SK-N-SH (cell line): ENCODE results near the gene ZNF775. TPM values are rescaled to one million over a fixed set of nuclear protein-coding genes. Genes with fewer than 3 reads are reported as not detected.

Experiments used
- CTCF ChIA-PET: fragments of 300-600, 350-600 bp; formaldehyde crosslinking; extraction: SDS; loops from one replicate; lab custom pipeline; 2021; lab: Yijun Ruan, JAX
- POLR2A ChIA-PET: fragments of 350-600 bp; sonication (Branson Sonifier 250); formaldehyde crosslinking; extraction: SDS; loops from one replicate; lab custom pipeline; 2020; ENCODE audit warnings: antibody characterized with exemption, inconsistent platforms; lab: Yijun Ruan, JAX
- DNase-seq: peaks from one replicate; pipeline ENCODE4 v3.0.0; 2012
- H2AFZ ChIP-seq: fragments of 200-600 bp; sonication (generic); 2 replicates; pipeline ENCODE4 v1.8.1; 2016; ENCODE audit warnings: antibody characterized with exemption, mild to moderate bottlenecking, low read depth
- H3F3A ChIP-seq: fragments of 200-600 bp; sonication (generic); replicated peaks from 2 replicates; pipeline ENCODE3; 2016; ENCODE audit warnings: antibody characterized with exemption, mild to moderate bottlenecking; ENCODE audit not compliant: insufficient read depth
- H3K27ac ChIP-seq, 2 experiments: fragments of 200-500 bp in 1 of 2; fragments of 200-600 bp in 1 of 2; sonication (Bioruptor generic) in 1 of 2; sonication (generic), shearing (Covaris generic) in 1 of 2; 2 replicates each; pipeline versions ENCODE4 v1.5.1 to v1.6.1; 2014 to 2016; ENCODE audit warnings: low read depth in 2 of 2, inconsistent platforms in 1 of 2, low read length in 1 of 2, mild to moderate bottlenecking in 1 of 2, mixed read lengths in 1 of 2
- H3K27me3 ChIP-seq: fragments of 200-600 bp; sonication (generic), shearing (Covaris generic); 2 replicates; pipeline ENCODE4 v1.6.1; 2016; ENCODE audit warnings: mixed run types; ENCODE audit not compliant: insufficient read depth
- H3K36me3 ChIP-seq, 2 experiments: fragments of 200-500 bp in 1 of 2; fragments of 200-600 bp in 1 of 2; sonication (Bioruptor generic) in 1 of 2; sonication (generic) in 1 of 2; replicated peaks in 1 of 2; 2 replicates each; pipeline versions ENCODE3 to v1.5.1; 2014 to 2016; ENCODE audit warnings: low read length in 1 of 2, mild to moderate bottlenecking in 1 of 2; ENCODE audit not compliant: insufficient read depth in 2 of 2, control insufficient read depth in 1 of 2
- H3K4me1 ChIP-seq, 2 experiments: fragments of 200-500 bp in 1 of 2; fragments of 200-600 bp in 1 of 2; sonication (Bioruptor generic) in 1 of 2; sonication (generic), shearing (Covaris generic) in 1 of 2; 2 replicates each; pipeline versions ENCODE4 v1.5.1 to v1.6.1; 2014 to 2016; ENCODE audit warnings: low read depth in 1 of 2, low read length in 1 of 2, mixed run types in 1 of 2; ENCODE audit not compliant: insufficient read depth in 2 of 2, control insufficient read depth in 1 of 2
- H3K4me2 ChIP-seq: fragments of 200-600 bp; sonication (generic), shearing (Covaris generic); 2 replicates; pipeline ENCODE4 v1.6.1; 2017; ENCODE audit warnings: mixed run types
- H3K4me3 ChIP-seq, 2 experiments: fragments of 200-500 bp in 1 of 2; fragments of 200-600 bp in 1 of 2; sonication (Bioruptor generic) in 1 of 2; sonication (generic), shearing (Covaris generic) in 1 of 2; 2 replicates each; pipeline versions ENCODE4 v1.5.1 to v1.8.1; 2014 to 2016; ENCODE audit warnings: low read depth in 2 of 2, inconsistent platforms in 1 of 2, low read length in 1 of 2, mild to moderate bottlenecking in 1 of 2, mixed read lengths in 1 of 2, moderate library complexity in 1 of 2
- H3K79me2 ChIP-seq: fragments of 200-600 bp; sonication (generic); 2 replicates; pipeline ENCODE4 v1.8.1; 2017; ENCODE audit warnings: mild to moderate bottlenecking; ENCODE audit not compliant: insufficient read depth
- H3K9ac ChIP-seq: fragments of 200-600 bp; sonication (generic); 2 replicates; pipeline ENCODE4 v1.6.1; 2017; ENCODE audit warnings: mixed run types
- H3K9me2 ChIP-seq: fragments of 200-600 bp; sonication (generic); 2 replicates; pipeline ENCODE4 v1.6.1; 2017; ENCODE audit warnings: mixed run types
- H3K9me3 ChIP-seq: fragments of 200-600 bp; sonication (generic); 2 replicates; pipeline ENCODE4 v1.6.1; 2017; ENCODE audit warnings: mixed run types, mild to moderate bottlenecking, moderate library complexity
- H4K20me1 ChIP-seq: fragments of 200-600 bp; sonication (generic); 2 replicates; pipeline ENCODE4 v1.6.1; 2017; ENCODE audit warnings: mild to moderate bottlenecking, mixed run types; ENCODE audit not compliant: insufficient read depth
- FOSL2 ChIP-seq: IDR thresholded peaks from 2 replicates; pipeline ENCODE4 v1.4.0; 2012; ENCODE audit warnings: low read depth, mild to moderate bottlenecking, moderate library complexity, borderline replicate concordance
- FOXJ3 ChIP-seq: sonication (generic); formaldehyde crosslinking; IDR thresholded peaks from 2 replicates; pipeline ENCODE4 v1.5.1; 2020; ENCODE audit warnings: mild to moderate bottlenecking, missing genetic modification reagents
- FOXM1 ChIP-seq: IDR thresholded peaks from 2 replicates; pipeline ENCODE4 v1.4.0; 2012; ENCODE audit warnings: low read depth, mild to moderate bottlenecking
- GABPA ChIP-seq: IDR thresholded peaks from 2 replicates; pipeline ENCODE4 v1.4.0; 2012; ENCODE audit warnings: low read depth, mild to moderate bottlenecking
- IRF3 ChIP-seq: fragments of 150-350 bp; IDR thresholded peaks from 2 replicates; pipeline ENCODE4 v1.6.1; 2016; ENCODE audit warnings: mild to moderate bottlenecking, low read depth, low read length
- PBX3 ChIP-seq: IDR thresholded peaks from 2 replicates; pipeline ENCODE4; 2012
- RAD21 ChIP-seq: IDR thresholded peaks from 2 replicates; pipeline ENCODE4 v1.6.1; 2012; ENCODE audit warnings: mild to moderate bottlenecking, low read length
- RCOR1 ChIP-seq: fragments of 150-350 bp; IDR thresholded peaks from 2 replicates; pipeline ENCODE4 v1.6.1; 2017; ENCODE audit warnings: antibody characterized with exemption, low read length
- REST ChIP-seq: IDR thresholded peaks from 2 replicates; pipeline ENCODE4 v1.6.1; 2012; ENCODE audit warnings: mild to moderate bottlenecking, low read depth, low read length, moderate library complexity
- RFX5 ChIP-seq: IDR thresholded peaks from 2 replicates; pipeline ENCODE4 v1.6.1; 2012; ENCODE audit warnings: mild to moderate bottlenecking, improper control_type of control experiment, low read length
- RXRA ChIP-seq: IDR thresholded peaks from 2 replicates; pipeline ENCODE4 v1.4.0; 2012; ENCODE audit warnings: low read depth, mild to moderate bottlenecking, borderline replicate concordance
- SMC3 ChIP-seq: IDR thresholded peaks from 2 replicates; pipeline ENCODE4 v1.6.1; 2012; ENCODE audit warnings: low read depth, low read length, improper control_type of control experiment
- TAF1 ChIP-seq: IDR thresholded peaks from 2 replicates; pipeline ENCODE4 v1.6.1; 2012; ENCODE audit warnings: low read depth, mild to moderate bottlenecking, low read length, moderate library complexity, borderline replicate concordance
- TCF12 ChIP-seq: IDR thresholded peaks from 2 replicates; pipeline ENCODE4 v1.4.0; 2012
- TEAD4 ChIP-seq: IDR thresholded peaks from 2 replicates; pipeline ENCODE4 v1.4.0; 2012; ENCODE audit warnings: mild to moderate bottlenecking, borderline replicate concordance; ENCODE audit not compliant: insufficient read depth
- USF1 ChIP-seq: IDR thresholded peaks from 2 replicates; pipeline ENCODE4 v1.4.0; 2012; ENCODE audit warnings: low read depth, borderline replicate concordance
- USF2 ChIP-seq: fragments of 150-350 bp; IDR thresholded peaks from 2 replicates; pipeline ENCODE4 v1.6.1; 2017; ENCODE audit warnings: antibody characterized with exemption, low read length, low read depth, borderline replicate concordance
- YY1 ChIP-seq: IDR thresholded peaks from 2 replicates; pipeline ENCODE4 v1.4.0; 2012; ENCODE audit warnings: low read depth, mild to moderate bottlenecking
- ZBTB33 ChIP-seq: IDR thresholded peaks from 2 replicates; pipeline ENCODE4 v1.4.0; 2012; ENCODE audit warnings: low read depth, borderline replicate concordance
- whole genome bisulfite sequencing: methylation state at CpG from one replicate; pipeline ENCODE4 v1.1.6; 2017; ENCODE audit warnings: low lambda C conversion rate; 5-methylcytosine and 5-hydroxymethylcytosine counted together
- polyA plus RNA-seq, 3 experiments: library from polyadenylated mRNA; depleted of rRNA; stranded (reverse); fragments of >200 nt; gene quantifications; 2 replicates each; pipeline ENCODE4 v1.2.3, GENCODE V29; 2012

ZNF775 gene
- polyA plus RNA-seq, 1 of the 3 experiments (the other 2 are of a cell fraction) = 5.0 TPM

- no peaks in the 10 kb centered on the region for H3K9me3 ChIP-seq
Observed at GRCh38 chr7:150351587-150352194, 27.4 kb upstream of the ZNF775 start.

More at GRCh38 chr7:150351587-150352194, 27.4 kb upstream of the ZNF775 start:
- no peaks in the 10 kb centered on the region for H4K20me1 ChIP-seq
- H3K4me2 ChIP-seq = no peak overlapping the region
- H2AFZ ChIP-seq = no peak overlapping the region
- no peak overlapping the region for H3K27ac ChIP-seq
- TF ChIP-seq REST = no peak
- TF ChIP-seq USF1 = no peak
- no peak for TF ChIP-seq FOXJ3
- TF ChIP-seq RFX5 = no peak
- TF ChIP-seq USF2 = no peak
- TF ChIP-seq PBX3 = no peak
- no peak for TF ChIP-seq GABPA
- TF ChIP-seq TEAD4 = no peak
- TF ChIP-seq IRF3 = no peak
- no peak for TF ChIP-seq RAD21
- TF ChIP-seq FOXM1 = no peak
- no peak for TF ChIP-seq TAF1
- no peak for TF ChIP-seq TCF12
- TF ChIP-seq RXRA = no peak
- no peak for TF ChIP-seq YY1
- no peak for TF ChIP-seq SMC3
- no peak for TF ChIP-seq ZBTB33
- no peak for TF ChIP-seq RCOR1
- TF ChIP-seq FOSL2 = no peak
- ChIA-PET CTCF (no interaction called here), POLR2A (no interaction called here)
- H3F3A ChIP-seq = no peaks in the 10 kb centered on the region
- H3K9ac ChIP-seq = no peak overlapping the region
- H3K4me3 ChIP-seq = no peak overlapping the region
- DNase-seq = no peak
- no peaks in the 10 kb centered on the region for H3K9me2 ChIP-seq
- no peaks in the 10 kb centered on the region for H3K27me3 ChIP-seq
- no peaks in the 10 kb centered on the region for H3K4me1 ChIP-seq
- no peaks in the 10 kb centered on the region for H3K79me2 ChIP-seq
- 60% methylated on average over 8 of the region's 8 CpGs for WGBS
- no peaks in the 10 kb centered on the region for H3K36me3 ChIP-seq
